NCI-H748 (cell line): ENCODE data around the gene IL4I1.

Experiments
- DNase-seq: peaks from one replicate; lab custom pipeline; 2025; ENCODE audit not compliant: unreplicated experiment; lab: John Stamatoyannopoulos, UW

Gene IL4I1

DNA sequence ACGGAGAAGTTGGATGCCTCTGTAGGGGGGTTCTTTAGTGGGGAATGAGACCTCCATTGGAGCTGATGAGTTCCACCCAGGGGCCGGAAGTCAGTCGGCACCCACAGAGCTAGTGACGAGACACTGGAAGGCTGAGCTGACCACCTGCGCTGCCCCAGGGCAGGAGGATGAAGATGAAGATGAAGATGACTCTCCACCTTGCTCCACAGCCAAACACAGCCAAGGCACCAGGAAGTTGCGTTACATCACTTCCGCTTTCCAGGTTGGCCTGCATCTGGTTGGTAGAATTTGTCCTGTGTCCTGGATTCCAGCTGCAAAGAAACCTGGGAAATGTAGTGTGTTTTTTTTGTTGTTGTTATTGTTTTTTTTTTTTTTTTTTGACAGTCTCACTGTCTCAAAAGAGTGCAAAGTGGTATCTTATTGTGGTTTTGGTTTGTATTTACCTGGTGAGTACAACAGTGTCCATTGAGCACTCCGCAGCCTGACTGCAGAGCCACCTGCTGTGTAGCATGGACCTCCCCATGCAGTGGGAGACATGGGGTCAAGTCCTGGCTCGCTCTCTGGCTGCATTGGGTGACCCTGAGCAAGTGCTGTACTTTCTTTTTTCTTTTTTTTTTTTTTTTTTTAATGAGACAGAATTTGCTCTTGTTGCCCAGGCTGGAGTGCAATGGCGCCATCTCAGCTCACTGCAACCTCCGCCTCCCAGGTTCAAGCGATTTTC, 17.3 kb downstream of the IL4I1 start:
- DNase-seq, result no peak

DNA sequence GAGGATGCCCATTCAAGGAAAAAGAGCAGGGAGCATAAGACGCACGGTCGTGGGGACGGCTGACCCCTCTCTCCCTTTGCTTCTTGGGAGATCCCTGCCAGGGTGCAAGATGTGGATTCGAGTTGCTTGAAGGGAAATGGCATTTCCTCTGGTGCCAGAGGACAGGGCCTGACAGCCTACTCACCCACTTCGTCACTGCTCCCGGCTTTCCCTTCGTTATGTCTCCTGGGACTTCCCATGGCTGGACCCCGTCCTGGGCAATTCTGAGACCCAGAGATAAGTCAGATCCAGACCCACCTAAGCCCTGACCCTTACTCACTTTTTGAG, 18.0 kb downstream of the IL4I1 start:
- no peak for DNase-seq

DNA sequence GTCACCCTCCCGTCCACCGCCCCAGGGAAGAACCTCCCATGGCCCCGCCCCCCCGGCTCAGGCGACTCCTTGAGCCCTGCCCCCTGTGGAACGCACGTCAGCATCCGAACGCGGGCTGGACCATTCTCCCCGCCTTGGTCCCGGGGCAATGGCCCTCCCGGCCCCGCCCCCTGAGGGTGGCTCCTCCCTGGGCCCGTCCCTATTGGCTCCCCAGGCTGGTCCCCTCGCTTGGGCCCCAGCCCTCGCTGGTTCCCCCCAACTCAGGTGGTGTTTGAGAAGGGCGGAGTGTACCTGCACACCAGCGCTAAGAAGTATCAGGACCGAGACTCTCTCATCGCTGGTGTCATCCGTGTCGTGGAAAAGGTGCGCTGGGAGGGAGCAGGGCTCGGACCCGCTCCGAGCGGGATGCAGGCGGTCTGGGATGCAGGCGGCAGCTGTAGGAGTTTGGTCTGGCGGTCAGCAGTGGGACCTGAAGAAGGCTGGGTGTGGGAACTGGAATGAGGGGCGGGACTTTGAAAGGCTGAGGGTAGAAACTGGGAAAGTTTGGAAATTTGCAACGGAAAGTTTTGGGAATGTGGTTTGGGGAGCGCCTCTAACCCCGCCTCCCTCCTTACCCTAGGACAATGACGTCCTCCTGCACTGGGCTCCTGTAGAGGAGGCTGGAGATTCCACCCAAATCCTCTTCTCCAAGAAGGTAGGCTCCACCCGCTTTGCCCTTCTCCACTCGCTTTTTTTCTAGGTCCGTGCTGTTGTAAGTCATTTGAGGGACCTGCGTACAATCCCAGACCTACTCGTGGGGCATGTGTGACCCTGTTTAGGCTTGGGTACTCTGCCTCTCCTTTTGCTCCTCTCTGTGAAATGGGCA, 18.6 kb downstream of the IL4I1 start:
- DNase-seq, result peak; percentile 98

DNA sequence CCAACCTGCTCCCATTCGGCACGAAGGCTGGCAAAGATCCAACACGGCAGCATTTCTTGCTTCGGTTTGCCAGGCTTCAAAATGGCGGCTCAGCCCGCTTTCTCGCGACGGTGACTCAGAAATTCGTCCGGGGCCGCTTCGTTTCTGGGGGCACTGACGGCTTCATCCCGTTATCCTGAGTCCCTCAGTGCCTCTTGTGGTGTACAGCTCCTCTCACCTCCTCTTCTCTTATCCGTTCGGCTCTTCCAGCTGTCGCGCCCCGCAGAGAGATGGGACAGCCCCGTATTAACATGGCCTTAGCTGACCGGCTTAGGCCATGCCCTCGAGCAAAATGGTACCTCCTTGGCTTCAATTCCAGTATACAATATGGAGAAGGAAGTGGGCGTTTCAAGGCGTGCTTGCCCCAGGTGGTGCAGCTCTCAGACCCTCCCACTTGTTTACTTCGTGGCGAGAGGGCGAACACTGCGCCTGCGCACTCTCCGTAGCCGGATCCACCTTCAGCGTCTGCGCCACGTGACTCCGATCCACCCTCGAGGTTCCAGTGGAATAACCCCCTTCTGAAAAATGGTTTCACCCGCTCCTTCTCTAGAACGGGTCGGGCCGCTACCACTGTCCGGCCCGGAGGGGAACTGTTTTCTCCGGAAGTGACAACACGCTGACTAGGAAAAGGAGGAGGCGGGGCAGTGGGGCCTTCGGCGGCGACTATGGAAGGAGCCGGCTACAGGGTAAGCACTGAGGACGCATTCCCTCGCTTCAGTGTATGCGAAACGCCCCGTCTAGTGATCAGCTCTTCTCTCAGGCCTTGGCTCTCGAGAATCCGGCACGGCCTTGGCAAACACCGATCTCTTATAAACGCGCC, 19.4 kb downstream of the IL4I1 start, which contains the start of the genes AKT1S1 and TBC1D17:
AKT1S1 (minus strand) TSS at position 336 of the 859 bp plus-strand sequence. CDS start 4,060 bp downstream, outside the sequence.
TBC1D17 (plus strand) TSS at position 683 of the 859 bp plus-strand sequence; CDS start at position 705, 22 bp downstream.
- DNase-seq, result peak; percentile 100

DNA sequence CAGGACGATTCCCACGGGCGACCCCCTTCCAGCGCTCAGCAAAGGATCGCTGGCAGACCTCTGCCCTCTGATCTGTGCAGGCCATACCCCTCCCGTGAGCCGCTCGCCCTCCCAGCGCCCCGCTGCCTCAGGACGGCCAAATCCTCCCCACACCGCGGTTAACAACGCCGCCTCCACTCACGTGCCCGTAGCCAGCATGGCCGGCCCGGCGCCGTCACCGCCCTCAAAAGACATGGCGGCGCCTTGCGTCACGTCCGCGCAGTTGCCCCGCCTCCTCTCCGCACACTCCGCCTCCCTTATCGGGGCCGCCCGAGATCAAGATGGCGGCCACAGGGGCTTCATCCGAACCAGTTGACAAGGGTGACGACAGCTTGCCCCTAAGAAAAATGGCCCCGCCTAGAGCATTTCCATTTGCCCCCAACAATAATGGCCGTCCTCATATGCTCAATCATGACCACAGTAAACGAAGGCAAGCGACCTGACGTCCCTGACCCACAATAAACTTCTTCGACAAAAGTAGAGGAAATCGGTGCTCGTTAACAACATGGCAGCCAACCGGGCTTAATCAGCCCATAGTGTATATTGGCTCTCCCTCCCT, 20.2 kb downstream of the IL4I1 start:
- DNase-seq, result peak; percentile 100

DNA sequence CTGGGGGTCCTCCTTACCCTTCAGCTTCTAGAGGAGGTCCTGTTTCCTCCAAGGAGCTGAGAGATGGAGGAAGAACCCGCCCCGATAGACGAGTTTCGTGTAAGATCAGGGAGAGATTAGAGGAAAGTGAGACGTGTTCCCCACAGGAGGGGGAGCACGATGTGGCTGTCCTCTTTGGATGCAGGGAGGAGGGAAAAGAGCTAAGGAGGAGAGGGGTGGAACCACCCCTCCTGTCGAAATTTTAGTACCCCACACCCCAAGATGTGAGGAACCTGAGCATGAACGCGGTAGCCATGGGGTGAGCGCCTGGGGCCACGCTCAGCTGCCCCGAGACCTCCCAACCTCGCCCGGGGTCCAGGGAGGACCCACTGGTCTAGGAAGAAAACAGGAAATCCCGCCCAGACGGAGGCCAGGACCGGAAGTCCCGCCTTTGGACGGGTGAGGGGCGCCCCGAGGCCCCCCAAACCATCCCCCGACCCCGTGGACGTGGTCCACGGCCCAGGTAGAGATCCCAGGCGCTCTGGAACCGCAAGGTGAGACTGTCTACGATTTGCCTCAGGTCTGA, 20.7 kb downstream of the IL4I1 start:
- peak; percentile 73 for DNase-seq

DNA sequence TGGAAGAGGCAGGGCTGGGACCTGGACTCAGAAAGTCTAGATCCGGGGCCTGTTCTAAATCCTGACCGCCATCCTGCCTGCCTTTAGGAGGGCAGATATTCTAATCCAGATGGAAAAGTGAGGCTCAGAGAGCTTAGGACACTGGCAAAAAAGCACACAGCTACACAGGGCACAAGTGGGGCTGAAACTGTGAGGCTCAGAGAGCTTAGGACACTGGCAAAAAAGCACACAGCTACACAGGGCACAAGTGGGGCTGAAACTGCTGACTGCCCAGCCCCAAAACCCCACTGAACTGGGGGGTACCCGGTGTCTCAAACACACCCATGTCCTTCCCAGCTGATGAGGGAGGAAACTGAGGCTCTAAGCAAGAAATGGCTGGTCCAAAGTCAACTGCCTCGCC, 21.5 kb downstream of the IL4I1 start:
- DNase-seq, result no peak

DNA sequence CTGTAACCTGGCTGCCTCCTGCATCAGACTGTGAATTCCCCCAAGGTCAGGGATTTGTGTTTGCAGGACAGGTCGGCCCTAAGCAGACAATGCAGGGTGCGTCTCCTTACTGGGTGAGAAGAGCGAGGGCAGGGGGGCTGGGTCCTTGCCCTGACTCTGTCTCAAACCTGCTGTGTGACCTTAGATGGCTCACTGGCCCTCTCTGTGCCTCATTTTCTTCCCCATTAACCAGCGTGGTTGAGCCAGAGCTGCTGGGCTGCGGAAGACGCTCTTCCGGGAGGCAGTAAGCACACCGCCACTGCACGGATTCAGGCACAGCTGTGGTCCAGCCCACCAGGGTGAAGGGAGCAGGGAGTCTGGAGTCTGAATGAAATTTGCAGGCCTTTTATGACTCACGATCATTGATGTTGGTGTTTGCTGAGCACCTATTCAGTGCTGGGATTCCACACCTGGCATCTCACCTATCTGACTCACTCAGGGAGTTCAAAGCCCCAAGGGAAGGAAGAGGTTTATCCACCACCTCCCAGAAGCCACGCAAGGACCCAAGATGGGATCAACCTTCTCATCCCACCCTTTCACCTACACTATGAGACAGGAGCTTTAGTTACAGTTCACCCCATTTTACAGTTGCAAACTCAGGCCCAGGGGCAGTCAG, 22.1 kb downstream of the IL4I1 start:
- no peak for DNase-seq

DNA sequence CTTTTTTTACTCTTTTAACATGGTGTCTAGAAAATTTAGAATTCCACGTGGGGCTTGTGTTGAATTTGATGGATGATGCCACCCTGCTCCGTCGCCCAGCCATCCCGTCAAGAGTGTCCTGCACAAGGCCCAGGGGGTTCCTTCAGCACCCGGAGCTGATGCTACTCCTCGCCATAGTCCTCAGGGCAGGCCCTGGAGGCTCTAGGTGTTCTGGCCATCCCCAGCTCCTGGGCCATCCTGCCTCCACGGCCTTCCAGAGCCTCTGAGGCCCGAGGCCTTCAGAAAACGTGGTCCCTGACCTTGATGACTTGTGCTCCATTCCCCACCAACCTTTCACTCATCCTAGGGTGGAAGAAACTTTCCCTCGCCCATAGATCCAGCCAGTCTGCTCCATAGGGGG, 22.9 kb downstream of the IL4I1 start:
- DNase-seq, result no peak

DNA sequence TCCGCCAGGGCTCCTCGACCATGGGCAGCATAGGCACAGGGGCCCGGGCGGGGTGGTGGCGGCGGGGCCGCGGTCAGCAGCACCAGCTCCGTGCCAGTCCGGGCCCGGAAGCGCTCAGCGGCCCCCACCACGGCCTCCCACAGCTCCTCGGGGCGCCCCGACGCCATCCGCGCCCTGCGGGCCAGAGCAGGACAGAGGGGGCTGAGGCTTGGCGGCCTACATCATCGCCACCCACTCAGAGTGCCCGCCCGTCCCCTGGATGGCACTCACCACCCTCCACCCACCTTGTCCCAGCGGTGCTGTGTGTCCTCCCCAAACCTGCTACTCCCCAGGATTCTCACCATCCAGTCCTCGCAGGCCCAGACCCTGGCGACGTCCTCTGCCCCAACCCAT, 23.6 kb downstream of the IL4I1 start:
- DNase-seq, result no peak

DNA sequence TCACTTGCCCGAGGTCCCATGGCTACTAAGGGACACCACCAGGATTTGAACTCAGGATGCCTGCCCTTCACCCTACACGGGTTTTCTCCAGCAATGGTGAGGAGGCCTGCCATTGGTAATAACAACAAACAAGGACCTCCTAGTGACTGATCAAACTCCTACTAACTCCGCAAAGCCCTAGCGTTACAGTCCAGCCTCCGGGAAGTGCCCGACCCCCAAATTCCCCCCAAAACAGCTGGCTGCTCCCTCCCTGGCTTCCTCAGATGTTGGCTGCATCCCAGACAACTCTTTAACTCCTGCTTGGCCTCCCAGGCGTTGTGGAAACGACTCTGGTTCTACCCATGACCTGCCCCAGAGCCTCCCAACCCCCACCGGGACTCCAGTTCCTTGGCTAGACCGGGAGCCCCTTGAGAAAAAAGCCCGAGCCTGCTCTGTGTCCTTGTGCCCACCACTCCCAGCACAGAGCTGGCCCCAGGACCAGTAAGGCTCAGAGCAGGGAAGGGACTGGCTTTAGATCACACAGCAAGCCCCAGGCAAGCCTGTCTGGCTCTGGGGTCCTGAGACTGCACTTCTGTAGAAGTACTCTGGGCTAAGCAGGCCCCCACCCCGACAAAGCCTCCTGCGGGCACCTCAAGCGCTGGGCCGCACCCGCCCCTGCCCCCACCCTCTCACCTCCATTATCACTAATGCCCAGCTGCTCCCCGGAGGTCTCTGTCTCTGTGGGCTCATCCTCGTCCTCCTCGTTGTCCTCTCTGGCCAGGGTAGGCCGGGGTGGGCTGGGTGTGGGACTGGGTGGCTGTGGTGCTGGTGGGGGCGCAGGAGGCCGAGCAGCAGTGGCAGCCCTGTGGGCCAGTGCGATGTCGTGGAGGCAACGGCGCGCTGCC, 24.2 kb downstream of the IL4I1 start:
- no peak for DNase-seq

DNA sequence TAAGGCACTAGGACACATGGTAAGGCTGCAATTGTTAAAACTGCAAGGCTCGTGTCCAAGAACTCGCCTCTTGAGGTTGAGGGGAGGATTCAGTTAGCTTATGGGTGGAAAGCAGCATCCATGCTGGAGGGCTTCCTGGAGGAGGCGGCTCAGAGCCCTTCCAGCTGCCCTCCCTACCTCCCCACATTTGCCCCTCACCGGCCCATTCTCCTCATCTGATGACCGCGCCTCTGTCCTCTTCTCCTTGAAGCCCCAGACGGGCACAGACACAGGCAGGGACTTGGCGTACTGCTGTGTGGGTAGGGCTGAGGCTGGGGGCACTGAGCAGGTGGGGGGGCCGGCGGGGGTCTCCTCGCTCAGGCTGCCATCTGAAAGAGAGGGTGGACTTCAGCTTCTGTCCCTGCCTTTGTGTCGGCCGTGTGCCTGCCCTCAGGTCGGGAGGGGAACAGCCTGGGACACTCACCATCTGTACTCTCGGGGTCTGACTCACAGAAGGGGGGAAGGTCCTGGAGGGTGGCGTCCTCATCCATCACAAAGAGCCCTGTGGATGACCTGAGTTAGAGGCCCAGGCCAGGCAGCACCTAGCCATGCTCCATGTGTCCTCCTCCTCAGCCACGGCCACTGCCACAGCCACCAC, 25.2 kb downstream of the IL4I1 start:
- no peak for DNase-seq

DNA sequence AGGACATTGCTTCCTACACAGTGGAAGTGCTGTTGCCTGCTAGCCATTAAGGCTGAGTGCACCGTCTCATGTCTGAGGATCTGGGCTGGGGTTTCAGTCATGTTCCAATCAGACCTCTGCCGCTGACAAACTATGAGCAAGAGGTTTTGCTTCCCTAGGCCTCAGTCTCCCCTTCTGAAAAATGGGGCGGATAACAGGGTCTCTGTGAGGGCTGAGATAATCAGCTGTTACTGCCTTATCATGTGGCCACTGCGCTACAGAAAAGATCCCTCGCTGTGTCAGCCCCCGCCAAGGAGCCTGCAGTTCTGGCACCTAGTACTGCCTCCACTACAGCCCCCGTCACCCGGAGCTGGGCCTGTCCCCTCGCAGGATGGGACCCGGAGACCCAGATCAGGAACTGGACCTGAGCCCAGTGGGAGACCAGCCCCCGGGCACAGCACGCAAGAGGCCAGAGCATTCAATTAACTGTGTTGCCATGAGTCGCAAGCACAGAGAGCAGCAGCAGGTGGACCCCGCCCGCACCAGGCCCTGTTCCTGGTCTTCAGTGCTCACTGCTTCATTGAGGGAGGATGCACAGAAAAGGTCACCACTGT, 26.3 kb downstream of the IL4I1 start:
- no peak for DNase-seq

DNA sequence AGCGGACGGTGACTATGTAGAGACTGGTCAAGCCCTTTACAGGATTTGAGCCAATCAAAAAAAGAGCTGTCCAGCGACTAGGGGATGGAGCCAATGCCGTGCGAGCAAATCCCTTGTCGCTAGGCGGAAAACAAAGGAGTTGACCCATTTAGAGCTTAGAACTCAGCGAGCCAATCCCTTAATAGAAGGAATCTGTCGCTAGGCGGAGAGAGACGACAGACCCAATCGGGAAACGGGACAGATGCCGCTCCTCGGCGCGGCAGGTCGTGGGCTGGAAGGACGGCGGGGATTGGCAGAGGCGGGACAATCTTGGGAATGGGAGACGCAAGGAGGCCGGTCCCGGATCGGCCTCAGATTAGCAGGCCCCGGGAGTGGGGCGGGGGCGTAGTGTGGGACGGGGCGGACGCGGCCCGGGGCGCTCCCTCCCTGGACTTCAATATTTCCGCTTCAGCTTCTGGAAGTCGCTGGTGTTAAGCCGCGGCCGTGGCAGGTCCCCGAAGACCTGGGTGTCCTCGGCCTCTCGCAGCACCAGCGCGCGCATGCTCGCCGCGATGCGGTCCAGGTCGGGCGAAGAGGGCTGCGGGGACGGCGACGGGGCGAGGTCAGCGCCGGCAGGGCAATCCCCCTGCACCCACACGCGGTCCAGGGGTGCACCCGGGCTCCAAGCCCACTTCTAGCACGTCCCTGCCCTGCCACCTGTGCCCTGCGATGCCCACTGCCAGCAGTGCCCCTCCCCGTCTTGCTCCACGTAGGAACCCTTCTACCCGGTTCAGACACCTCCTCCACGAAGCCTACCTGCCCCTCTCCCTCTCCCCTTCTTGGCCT, 27.0 kb downstream of the IL4I1 start:
- DNase-seq, result peak; percentile 100

DNA sequence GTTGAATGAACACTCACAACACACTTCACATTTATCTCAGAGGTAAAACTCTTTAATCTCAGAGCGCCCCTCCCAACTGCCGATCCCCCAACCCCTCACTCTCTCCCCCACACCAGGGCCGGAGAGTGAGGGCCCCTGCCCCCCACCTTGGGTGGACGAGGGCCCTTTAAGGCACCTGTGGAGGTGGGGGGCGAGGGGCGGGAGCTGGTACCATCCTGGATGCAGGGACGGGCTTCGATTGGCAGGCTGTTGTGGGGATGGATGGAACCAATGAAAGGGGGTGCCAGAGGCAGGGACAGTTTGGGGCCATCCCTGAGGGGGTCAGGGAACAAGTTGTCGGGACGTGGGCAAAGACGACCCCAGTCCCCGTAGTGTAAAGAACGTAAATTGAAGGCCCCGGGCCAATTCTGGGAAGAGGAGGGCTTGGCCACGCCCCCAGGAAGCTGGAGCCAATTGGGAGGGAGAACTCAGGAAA, 27.6 kb downstream of the IL4I1 start:
- DNase-seq, result peak; percentile 94

DNA sequence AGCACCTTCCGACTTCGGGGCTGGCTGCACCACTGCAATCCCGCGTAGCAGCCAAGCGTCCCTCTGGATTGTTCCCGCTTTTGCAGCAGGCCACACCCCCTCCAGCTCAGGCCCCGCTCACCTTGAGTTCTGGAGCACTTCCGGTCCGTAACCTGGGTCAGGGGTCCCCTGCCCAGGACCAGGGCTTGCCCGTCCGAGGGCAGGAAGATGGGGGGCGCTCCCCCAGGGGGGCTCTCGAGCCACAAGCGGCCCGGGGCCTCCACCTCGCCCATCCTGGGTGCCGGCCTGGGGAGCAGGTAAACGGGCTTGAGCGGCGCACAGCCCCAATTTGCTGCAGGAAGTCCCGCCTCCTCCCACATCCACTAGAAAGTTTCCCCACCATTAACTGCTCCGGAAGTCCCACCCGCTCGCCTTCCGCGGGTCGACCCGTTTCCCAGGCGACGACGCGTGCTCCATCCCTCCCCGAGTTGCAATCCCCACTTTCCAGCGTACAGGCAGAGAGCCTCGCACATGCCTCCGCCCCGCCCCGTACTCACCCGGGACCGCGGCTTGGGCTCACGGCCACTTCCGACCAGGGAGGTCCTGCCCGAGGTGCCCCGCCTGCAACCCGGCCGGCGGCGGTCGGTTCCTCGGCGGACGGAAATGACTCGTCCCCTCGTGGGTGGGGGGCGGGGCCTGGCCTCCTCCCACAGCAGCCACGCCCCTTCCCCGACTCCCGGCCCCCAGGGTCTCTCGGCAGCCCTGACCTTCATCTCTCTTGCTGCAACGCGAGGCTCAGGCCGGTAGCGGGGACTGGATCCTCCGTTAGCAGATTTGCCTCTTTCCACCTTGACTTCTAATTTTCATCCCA, 29.5 kb downstream of the IL4I1 start, which contains the start of gene PNKP:
PNKP (minus strand) TSS at position 644 of the 850 bp plus-strand sequence; CDS start at position 272, 372 bp downstream.
- DNase-seq, result peak; percentile 97
